NK-92 (cell line): ENCODE measurements around the gene SMARCD3.

Source experiments
- DNase-seq: peaks from one replicate; lab custom pipeline; 2025; ENCODE audit not compliant: unreplicated experiment; lab: John Stamatoyannopoulos, UW

Gene SMARCD3

GRCh38 chr7:151237244-151238189 lies 11.0 kb downstream of the SMARCD3 start:
- no peak for DNase-seq

- no peak for DNase-seq
Measured at GRCh38 chr7:151236406-151236805, 12.1 kb downstream of the SMARCD3 start.

- no peak for DNase-seq
Measured at GRCh38 chr7:151235091-151235787, 13.3 kb downstream of the SMARCD3 start.

GRCh38 chr7:151233804-151234203 lies 14.7 kb downstream of the SMARCD3 start:
- no peak for DNase-seq

GRCh38 chr7:151232917-151233701 lies 15.4 kb downstream of the SMARCD3 start:
- DNase-seq: no peak

GRCh38 chr7:151232091-151232916 lies 16.2 kb downstream of the SMARCD3 start, which contains the start of gene CHPF2:
Gene CHPF2, plus strand, starts transcription at chr7:151232483. Its CDS starts 1,529 bp downstream, at chr7:151234012.
- DNase-seq: no peak

- DNase-seq: no peak
Measured at GRCh38 chr7:151231080-151231479, 17.4 kb downstream of the SMARCD3 start.

GRCh38 chr7:151229249-151229648 lies 19.2 kb downstream of the SMARCD3 start:
- DNase-seq: no peak

- DNase-seq: no peak
Measured at GRCh38 chr7:151228024-151228866, 20.2 kb downstream of the SMARCD3 start.

- DNase-seq: peak; percentile 87
Measured at GRCh38 chr7:151226875-151227782, 21.4 kb downstream of the SMARCD3 start, which contains the start of gene ABCF2. Gene ABCF2, minus strand, starts transcription at chr7:151227205. Its CDS starts 747 bp downstream, at chr7:151226458.

- DNase-seq: no peak
Measured at GRCh38 chr7:151226560-151226874, 22.0 kb downstream of the SMARCD3 start.

- no peak for DNase-seq
Measured at GRCh38 chr7:151225948-151226510, 22.5 kb downstream of the SMARCD3 start.

GRCh38 chr7:151223728-151224127 lies 24.8 kb downstream of the SMARCD3 start:
- no peak for DNase-seq

- DNase-seq: no peak
Measured at GRCh38 chr7:151218170-151218569, 30.3 kb downstream of the SMARCD3 start.

GRCh38 chr7:151215396-151215795 lies 33.1 kb downstream of the SMARCD3 start:
- DNase-seq: no peak

GRCh38 chr7:151213826-151214225 lies 34.7 kb downstream of the SMARCD3 start:
- DNase-seq: no peak

- no peak for DNase-seq
Measured at GRCh38 chr7:151212626-151213025, 35.9 kb downstream of the SMARCD3 start.

GRCh38 chr7:151211155-151211772 lies 37.2 kb downstream of the SMARCD3 start:
- no peak for DNase-seq
